K562 (cell line): ENCODE results near the gene HSPA5. TPM values are rescaled to one million over a fixed set of nuclear protein-coding genes. Genes with fewer than 3 reads are reported as not detected.

Source experiments
- CAMTA2 ChIP-seq: fragments of 250-450 bp; sonication (Bioruptor Pico); conservative IDR thresholded peaks from 2 replicates; pipeline ENCODE4 v1.5.1; 2022
- CSDE1 ChIP-seq, 2 experiments: fragments of 450-650 bp; IDR thresholded peaks; 2 replicates each; pipeline ENCODE4 v1.6.1; 2016; ENCODE audit warnings: mild to moderate bottlenecking in 1 of 2
- FUS ChIP-seq: fragments of 200-400 bp; formaldehyde crosslinking; optimal IDR thresholded peaks from 2 replicates; pipeline ENCODE3; 2017; ENCODE audit warnings: low read depth, low read length
- HMGN3 ChIP-seq: IDR thresholded peaks from 2 replicates; pipeline ENCODE4 v1.6.1; 2011; ENCODE audit warnings: borderline replicate concordance, low read depth, mild to moderate bottlenecking, mixed read lengths, low read length; ENCODE audit not compliant: insufficient read length; ENCODE audit errors: extremely low read depth
- MEF2D ChIP-seq: conservative IDR thresholded peaks from 2 replicates; pipeline ENCODE4 v1.6.1; 2016; ENCODE audit warnings: low read depth, missing genetic modification characterization, missing compliant biosample characterization
- MYBL2 ChIP-seq, 2 experiments: fragments of 450-650 bp in 1 of 2; sonication (generic) in 1 of 2; formaldehyde crosslinking in 1 of 2; IDR thresholded peaks; 2 replicates each; pipeline versions ENCODE4 v1.6.1 to v1.8.1; 2017 to 2022; ENCODE audit warnings: borderline replicate concordance in 1 of 2, inconsistent platforms in 1 of 2, low read depth in 1 of 2, mild to moderate bottlenecking in 1 of 2, missing genetic modification reagents in 1 of 2, moderate library complexity in 1 of 2
- NCOA2 ChIP-seq, 2 experiments: fragments of 450-650 bp; IDR thresholded peaks; 2 replicates each; pipeline ENCODE4 v1.6.1; 2018; ENCODE audit warnings: mild to moderate bottlenecking in 2 of 2, moderate library complexity in 1 of 2; ENCODE audit not compliant: partially characterized antibody in 2 of 2
- NR4A1 ChIP-seq, 2 experiments: fragments of 250-450 bp in 1 of 2; fragments of 450-650 bp in 1 of 2; sonication (Bioruptor Pico) in 1 of 2; IDR thresholded peaks; 2 replicates each; pipeline versions ENCODE4 v1.4.0 to v1.6.1; 2016 to 2020; ENCODE audit warnings: mild to moderate bottlenecking in 2 of 2, missing compliant biosample characterization in 1 of 2, missing genetic modification characterization in 1 of 2, moderate library complexity in 1 of 2
- POLR3G ChIP-seq: IDR thresholded peaks from 2 replicates; pipeline ENCODE4 v1.6.1; 2011; ENCODE audit not compliant: insufficient read length, insufficient replicate concordance; ENCODE audit errors: extremely low read depth
- SMARCB1 ChIP-seq: IDR thresholded peaks from 2 replicates; pipeline ENCODE4 v1.6.1; 2011; ENCODE audit warnings: improper control_type of control experiment, low read depth; ENCODE audit not compliant: insufficient read length
- SNRNP70 ChIP-seq: fragments of 200-400 bp; formaldehyde crosslinking; optimal IDR thresholded peaks from 2 replicates; pipeline ENCODE3; 2017; ENCODE audit warnings: low read depth, low read length
- TFAM ChIP-seq: fragments of 250-450 bp; sonication (Bioruptor Pico); conservative IDR thresholded peaks from 2 replicates; pipeline ENCODE4 v1.5.0; 2021; ENCODE audit warnings: mild to moderate bottlenecking, moderate library complexity
- XRCC5 ChIP-seq: fragments of 200-400 bp; formaldehyde crosslinking; IDR thresholded peaks from 2 replicates; pipeline ENCODE4 v1.6.1; 2017; ENCODE audit warnings: low read depth, mild to moderate bottlenecking, low read length
- ZNF197 ChIP-seq: fragments of 200-800 bp; sonication (Bioruptor generic); IDR thresholded peaks from 2 replicates; pipeline ENCODE4 v1.6.1; 2016; ENCODE audit warnings: low read depth, missing genetic modification characterization, missing compliant biosample characterization
- ZNF764 ChIP-seq: fragments of 250-450 bp; sonication (Bioruptor Pico); IDR thresholded peaks from 2 replicates; pipeline ENCODE4 v1.4.0; 2020; ENCODE audit warnings: low read depth, mild to moderate bottlenecking, moderate library complexity
- polyA plus RNA-seq, 8 experiments: library from polyadenylated mRNA; depleted of rRNA in 4 of 8; stranded (reverse) in 5 of 8; unstranded in 3 of 8; fragments of >200 nt; fragmentation: Nextera tagmentation in 2 of 8; fragmentation: Illumina TruSeq in 1 of 8; extraction: Ambion mirVana in 2 of 8; extraction: Trizol in 1 of 8; gene quantifications; 2 replicates each; pipeline versions ENCODE4 v1.2.1 to v1.2.3, GENCODE V29; 2011 to 2014; ENCODE audit warnings: inconsistent platforms in 1 of 8, missing spikeins in 1 of 8
- total RNA-seq, 7 experiments: library from RNA; depleted of rRNA in 6 of 7; stranded (reverse); fragments of >200 nt in 6 of 7; fragmentation: Illumina TruSeq in 2 of 7; extraction: Trizol in 2 of 7; gene quantifications; 2 replicates each; pipeline versions ENCODE4 v1.2.1 to v1.2.3, GENCODE V29; 2011 to 2021; ENCODE audit warnings: low replicate concordance in 1 of 7
- TF ChIP-seq, protein P1 (sequence below): IDR thresholded peaks from 2 replicates; pipeline ENCODE4 v1.6.1; 2012; ENCODE audit warnings: low read depth, low read length, improper control_type of control experiment, borderline replicate concordance
- TF ChIP-seq, protein P2 (sequence below): fragments of 450-650 bp; formaldehyde crosslinking; IDR thresholded peaks from 2 replicates; pipeline ENCODE4 v1.4.0; 2022; ENCODE audit warnings: missing genetic modification characterization
- TF ChIP-seq, protein P3 (sequence below): sonication (generic); formaldehyde crosslinking; IDR thresholded peaks from 2 replicates; pipeline ENCODE4 v1.8.1; 2023; ENCODE audit warnings: missing genetic modification reagents, mild to moderate bottlenecking, borderline replicate concordance

HSPA5 gene
- total and polyA plus RNA-seq, 9 of the 15 experiments (the other 6 are each of a cell fraction or from before 2014, with no cell fraction given), result 48.0 to 265 (median 113) TPM

DNA sequence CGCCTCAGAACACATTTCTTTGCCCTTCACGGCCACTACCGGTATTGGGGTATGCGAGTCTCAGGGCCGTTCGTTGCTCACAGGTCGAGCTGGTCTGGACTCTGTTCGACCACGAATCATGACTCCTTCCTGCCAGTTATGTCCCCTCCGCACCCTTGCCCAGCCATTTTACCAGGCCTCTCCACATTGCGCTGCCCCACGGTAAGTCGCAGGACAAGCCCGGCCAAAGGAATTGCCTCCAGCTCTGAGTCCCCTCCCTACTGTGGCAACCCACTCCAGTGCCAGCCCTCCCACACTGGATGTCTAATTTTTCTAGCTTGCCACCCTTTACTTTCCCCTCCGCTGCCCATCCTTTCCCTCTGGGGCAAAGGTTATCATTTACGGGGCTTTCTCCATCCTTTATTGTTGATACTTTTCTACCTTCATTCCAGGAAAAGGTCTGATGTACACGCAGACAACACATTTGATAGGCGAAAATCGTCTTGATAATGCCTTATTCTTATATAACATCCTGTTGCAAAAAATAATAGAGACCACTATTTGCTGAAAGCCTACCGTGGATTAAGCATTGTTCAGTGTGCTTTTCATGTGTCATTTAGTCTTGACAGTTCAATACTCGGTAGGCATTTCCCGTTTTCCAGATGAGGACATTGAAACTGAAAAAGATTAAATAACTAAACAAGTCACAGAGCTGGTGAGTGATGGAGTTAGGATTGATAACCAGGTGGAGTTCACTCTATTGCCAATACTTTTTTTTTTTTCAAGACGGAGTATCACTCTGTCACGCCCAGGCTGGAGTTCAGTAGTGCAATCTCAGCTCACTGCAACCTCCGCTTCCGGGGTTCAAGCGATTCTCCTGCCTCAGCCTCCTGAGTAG is 958 bp upstream of the HSPA5 start (continued):
- TF ChIP-seq MEF2D, result peak; percentile 37; the same call in 1 of the 2 replicates
- TF ChIP-seq, protein P1, sequence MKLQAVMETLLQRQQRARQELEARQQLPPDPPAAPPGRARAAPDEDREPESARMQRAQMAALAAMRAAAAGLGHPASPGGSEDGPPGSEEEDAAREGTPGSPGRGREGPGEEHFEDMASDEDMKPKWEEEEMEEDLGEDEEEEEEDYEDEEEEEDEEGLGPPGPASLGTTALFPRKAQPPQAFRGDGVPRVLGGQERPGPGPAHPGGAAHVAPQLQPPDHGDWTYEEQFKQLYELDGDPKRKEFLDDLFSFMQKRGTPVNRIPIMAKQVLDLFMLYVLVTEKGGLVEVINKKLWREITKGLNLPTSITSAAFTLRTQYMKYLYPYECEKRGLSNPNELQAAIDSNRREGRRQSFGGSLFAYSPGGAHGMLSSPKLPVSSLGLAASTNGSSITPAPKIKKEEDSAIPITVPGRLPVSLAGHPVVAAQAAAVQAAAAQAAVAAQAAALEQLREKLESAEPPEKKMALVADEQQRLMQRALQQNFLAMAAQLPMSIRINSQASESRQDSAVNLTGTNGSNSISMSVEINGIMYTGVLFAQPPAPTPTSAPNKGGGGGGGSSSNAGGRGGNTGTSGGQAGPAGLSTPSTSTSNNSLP, result no peak
- TF ChIP-seq HMGN3, result no peak
- no peak for TF ChIP-seq POLR3G
- TF ChIP-seq SMARCB1, result no peak
- TF ChIP-seq, protein P2, sequence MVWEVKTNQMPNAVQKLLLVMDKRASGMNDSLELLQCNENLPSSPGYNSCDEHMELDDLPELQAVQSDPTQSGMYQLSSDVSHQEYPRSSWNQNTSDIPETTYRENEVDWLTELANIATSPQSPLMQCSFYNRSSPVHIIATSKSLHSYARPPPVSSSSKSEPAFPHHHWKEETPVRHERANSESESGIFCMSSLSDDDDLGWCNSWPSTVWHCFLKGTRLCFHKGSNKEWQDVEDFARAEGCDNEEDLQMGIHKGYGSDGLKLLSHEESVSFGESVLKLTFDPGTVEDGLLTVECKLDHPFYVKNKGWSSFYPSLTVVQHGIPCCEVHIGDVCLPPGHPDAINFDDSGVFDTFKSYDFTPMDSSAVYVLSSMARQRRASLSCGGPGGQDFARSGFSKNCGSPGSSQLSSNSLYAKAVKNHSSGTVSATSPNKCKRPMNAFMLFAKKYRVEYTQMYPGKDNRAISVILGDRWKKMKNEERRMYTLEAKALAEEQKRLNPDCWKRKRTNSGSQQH, result peak; percentile 28; the same call in 1 of the 2 replicates
- TF ChIP-seq NR4A1 (CRISPR knock-in tag; IDR thresholded peaks at IDR 0.05), result no peak
- peak; percentile 36; the same call in 1 of the 2 replicates for TF ChIP-seq NR4A1 (tag; IDR thresholded peaks at IDR 0.05)
- TF ChIP-seq MYBL2 (IDR thresholded peaks at IDR 0.05; ENCODE audit: low read depth), result no peak
- no peak for TF ChIP-seq MYBL2 (CRISPR knock-in tag; IDR thresholded peaks at IDR 0.05; ENCODE audit: borderline replicate concordance)
- TF ChIP-seq SNRNP70, result no peak
- TF ChIP-seq CSDE1 (IDR thresholded peaks at IDR 0.05), result no peak
- no peak for TF ChIP-seq CAMTA2 (CRISPR knock-in tag)
- TF ChIP-seq XRCC5, result no peak
- TF ChIP-seq NCOA2 (IDR thresholded peaks at IDR 0.05; ENCODE audit: partially characterized antibody in 2 of 2), result no peak
- TF ChIP-seq FUS, result no peak
- TF ChIP-seq, protein P3, sequence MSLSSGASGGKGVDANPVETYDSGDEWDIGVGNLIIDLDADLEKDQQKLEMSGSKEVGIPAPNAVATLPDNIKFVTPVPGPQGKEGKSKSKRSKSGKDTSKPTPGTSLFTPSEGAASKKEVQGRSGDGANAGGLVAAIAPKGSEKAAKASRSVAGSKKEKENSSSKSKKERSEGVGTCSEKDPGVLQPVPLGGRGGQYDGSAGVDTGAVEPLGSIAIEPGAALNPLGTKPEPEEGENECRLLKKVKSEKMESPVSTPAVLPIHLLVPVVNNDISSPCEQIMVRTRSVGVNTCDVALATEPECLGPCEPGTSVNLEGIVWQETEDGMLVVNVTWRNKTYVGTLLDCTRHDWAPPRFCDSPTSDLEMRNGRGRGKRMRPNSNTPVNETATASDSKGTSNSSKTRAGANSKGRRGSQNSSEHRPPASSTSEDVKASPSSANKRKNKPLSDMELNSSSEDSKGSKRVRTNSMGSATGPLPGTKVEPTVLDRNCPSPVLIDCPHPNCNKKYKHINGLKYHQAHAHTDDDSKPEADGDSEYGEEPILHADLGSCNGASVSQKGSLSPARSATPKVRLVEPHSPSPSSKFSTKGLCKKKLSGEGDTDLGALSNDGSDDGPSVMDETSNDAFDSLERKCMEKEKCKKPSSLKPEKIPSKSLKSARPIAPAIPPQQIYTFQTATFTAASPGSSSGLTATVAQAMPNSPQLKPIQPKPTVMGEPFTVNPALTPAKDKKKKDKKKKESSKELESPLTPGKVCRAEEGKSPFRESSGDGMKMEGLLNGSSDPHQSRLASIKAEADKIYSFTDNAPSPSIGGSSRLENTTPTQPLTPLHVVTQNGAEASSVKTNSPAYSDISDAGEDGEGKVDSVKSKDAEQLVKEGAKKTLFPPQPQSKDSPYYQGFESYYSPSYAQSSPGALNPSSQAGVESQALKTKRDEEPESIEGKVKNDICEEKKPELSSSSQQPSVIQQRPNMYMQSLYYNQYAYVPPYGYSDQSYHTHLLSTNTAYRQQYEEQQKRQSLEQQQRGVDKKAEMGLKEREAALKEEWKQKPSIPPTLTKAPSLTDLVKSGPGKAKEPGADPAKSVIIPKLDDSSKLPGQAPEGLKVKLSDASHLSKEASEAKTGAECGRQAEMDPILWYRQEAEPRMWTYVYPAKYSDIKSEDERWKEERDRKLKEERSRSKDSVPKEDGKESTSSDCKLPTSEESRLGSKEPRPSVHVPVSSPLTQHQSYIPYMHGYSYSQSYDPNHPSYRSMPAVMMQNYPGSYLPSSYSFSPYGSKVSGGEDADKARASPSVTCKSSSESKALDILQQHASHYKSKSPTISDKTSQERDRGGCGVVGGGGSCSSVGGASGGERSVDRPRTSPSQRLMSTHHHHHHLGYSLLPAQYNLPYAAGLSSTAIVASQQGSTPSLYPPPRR (CRISPR knock-in tag), result no peak
- TF ChIP-seq TFAM (CRISPR knock-in tag), result no peak
- TF ChIP-seq ZNF197 (CRISPR knock-in tag), result no peak
- no peak for TF ChIP-seq ZNF764 (CRISPR knock-in tag)
